ENCODE measurements around the gene LMF1.

- no peak for TF ChIP-seq ZNF274 (IDR thresholded peaks at IDR 0.05; ENCODE audit: low read depth, low read length)
- TF ChIP-seq SUZ12 (IDR thresholded peaks at IDR 0.05; ENCODE audit: extremely low read depth, insufficient read depth, insufficient read length), result no peak
Observed at GRCh38 chr16:895371-895770, 75.4 kb downstream of the LMF1 start.
